Bronchial epithelial cell (primary cell): ENCODE results near the gene UVRAG. TPM values are rescaled to one million over a fixed set of nuclear protein-coding genes. Genes with fewer than 3 reads are reported as not detected.

Experiments
- DNase-seq: peaks from one replicate; pipeline ENCODE4 v3.0.0-alpha.2; 2010; ENCODE audit warnings: low read depth
- FAIRE-seq: peaks from 2 replicates; lab custom pipeline; 2011; peaks lifted over from hg19 to GRCh38; lab: Jason Lieb, UNC
- H3K27me3 ChIP-seq: 2 replicates; pipeline ENCODE4 v1.5.1; 2011; ENCODE audit warnings: low read length; ENCODE audit not compliant: control insufficient read depth, insufficient read depth
- H3K36me3 ChIP-seq: 2 replicates; pipeline ENCODE4 v1.5.1; 2011; ENCODE audit warnings: low read length; ENCODE audit not compliant: control insufficient read depth, insufficient read depth
- H3K4me3 ChIP-seq: 2 replicates; pipeline ENCODE4 v1.5.1; 2011; ENCODE audit warnings: mild to moderate bottlenecking, low read depth, low read length, control low read depth
- CTCF ChIP-seq: IDR thresholded peaks from 2 replicates; pipeline ENCODE4 v1.5.1; 2011; ENCODE audit warnings: mild to moderate bottlenecking, moderate library complexity, low read length, control low read depth, inconsistent platforms; ENCODE audit not compliant: insufficient read depth, severe bottlenecking
- total RNA-seq: library from RNA; depleted of rRNA; stranded (reverse); fragments of >200 nt; gene quantifications from 2 replicates; pipeline ENCODE4 v1.2.1, GENCODE V29; 2014

The UVRAG gene
- total RNA-seq, 1 donor from 2014 or later, result 11.1 TPM

GRCh38 chr11:76119032-76119431 is 304.0 kb downstream of the UVRAG start:
- H3K36me3 ChIP-seq, result no peaks in the 10 kb centered on the region
- DNase-seq (no peak), FAIRE-seq (no peak)
- no peak for TF ChIP-seq CTCF
- H3K4me3 ChIP-seq, result no peak overlapping the region
- no peaks in the 10 kb centered on the region for H3K27me3 ChIP-seq

- no peak for FAIRE-seq
- H3K27me3 ChIP-seq, result no peaks in the 10 kb centered on the region
- no peaks in the 10 kb centered on the region for H3K36me3 ChIP-seq
- no peak overlapping the region for H3K4me3 ChIP-seq
- TF ChIP-seq CTCF, result no peak
- DNase-seq, result no peak
Measured at GRCh38 chr11:76119779-76120178, 304.8 kb downstream of the UVRAG start.

DNA sequence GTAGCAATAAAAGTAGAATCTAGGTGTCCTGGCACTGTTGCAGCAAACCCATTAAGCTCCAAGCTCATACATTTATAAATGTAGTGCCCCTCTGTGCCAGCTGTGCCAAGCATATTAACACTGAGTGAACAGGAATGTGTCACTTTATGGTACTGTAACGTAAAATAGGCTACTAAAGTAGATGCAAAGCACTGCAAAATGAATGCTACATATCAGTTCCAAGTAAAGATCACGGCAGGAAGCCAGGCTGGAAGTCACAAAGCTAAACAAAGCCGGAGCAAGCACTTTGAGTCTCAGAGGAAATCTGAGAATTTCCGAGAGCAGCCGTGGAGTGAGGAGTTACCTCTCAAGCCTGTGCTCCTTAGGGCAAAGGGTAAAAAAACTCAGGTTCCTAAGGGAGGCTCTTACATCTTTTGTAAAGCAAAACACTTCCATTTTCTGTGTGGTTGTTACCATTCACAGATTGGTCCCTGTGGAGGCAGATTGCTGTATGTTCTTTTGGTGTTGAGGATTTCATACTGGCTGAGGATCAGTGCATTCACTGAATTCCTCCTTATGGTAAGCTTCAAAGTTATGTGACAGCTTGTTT is 305.6 kb downstream of the UVRAG start:
- FAIRE-seq (peak; percentile 52), DNase-seq (no peak)
- no peak overlapping the region for H3K4me3 ChIP-seq
- H3K27me3 ChIP-seq, result no peaks in the 10 kb centered on the region
- no peak for TF ChIP-seq CTCF
- no peaks in the 10 kb centered on the region for H3K36me3 ChIP-seq

DNA sequence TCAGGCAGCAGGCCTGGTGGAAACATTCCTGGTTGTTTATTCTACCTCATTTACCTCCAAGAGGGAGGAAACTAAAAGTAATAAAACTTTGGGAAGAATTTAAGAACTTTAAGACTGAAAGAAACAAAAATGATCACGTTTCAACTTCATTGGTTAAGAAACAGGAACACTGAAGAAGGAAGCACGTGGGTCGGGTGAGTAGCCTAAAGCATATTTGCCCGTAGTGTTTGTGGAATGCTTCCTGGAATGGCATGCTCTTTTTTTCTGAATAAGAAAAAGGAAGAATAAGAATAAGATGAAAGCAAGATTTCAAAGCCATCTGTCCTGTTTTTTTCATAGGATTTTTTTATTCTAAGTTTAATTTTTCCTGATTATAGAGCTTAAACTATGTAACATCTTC is 308.2 kb downstream of the UVRAG start:
- no peak overlapping the region for H3K4me3 ChIP-seq
- TF ChIP-seq CTCF, result no peak
- peak; percentile 6 for DNase-seq
- H3K27me3 ChIP-seq, result no peaks in the 10 kb centered on the region
- no peak for FAIRE-seq
- no peaks in the 10 kb centered on the region for H3K36me3 ChIP-seq

GRCh38 chr11:76124905-76125770 is 310.1 kb downstream of the UVRAG start:
- H3K27me3 ChIP-seq, result no peaks in the 10 kb centered on the region
- H3K4me3 ChIP-seq, result no peak overlapping the region
- DNase-seq (no peak), FAIRE-seq (no peak)
- H3K36me3 ChIP-seq, result no peaks in the 10 kb centered on the region
- TF ChIP-seq CTCF, result no peak
